Measurements from ENCODE around the gene ARHGAP40.

DNA sequence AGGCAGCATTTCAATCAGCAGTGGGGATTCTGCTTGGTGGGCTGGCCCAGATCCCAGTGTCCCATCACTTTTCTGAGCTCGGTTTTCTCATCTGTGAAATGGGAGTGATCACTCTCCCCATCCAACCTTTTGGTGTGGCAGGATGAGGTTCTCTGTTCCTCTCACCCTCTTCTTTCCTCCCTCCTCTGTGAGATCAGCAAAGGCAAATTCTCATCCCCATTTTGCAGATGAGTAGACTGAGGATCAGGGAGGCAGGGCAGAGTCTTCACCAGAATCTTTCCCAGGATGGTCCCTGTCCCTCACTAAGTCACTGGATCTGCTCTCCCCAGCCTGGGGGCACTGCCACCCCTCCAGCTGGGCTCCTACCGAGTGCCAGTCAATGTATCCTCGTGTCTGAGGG is 62.1 kb downstream of the ARHGAP40 start:
- TF ChIP-seq POLR2A (IDR thresholded peaks at IDR 0.05; ENCODE audit: extremely low read depth, insufficient read length) (no peak), CTCF (IDR thresholded peaks at IDR 0.05; ENCODE audit: low read depth, low read length) (no peak)

Data from NB4 (cell line).